PC-3 (cell line): ENCODE results near the gene MBD6. TPM values are rescaled to one million over a fixed set of nuclear protein-coding genes. Genes with fewer than 3 reads are reported as not detected.

ENCODE experiments used
- ATAC-seq: fragments of 200-7000 bp; cut with Tn5 transposase; 2 replicates; pipeline ENCODE4 v1.9.1; 2020; ENCODE audit warnings: mild to moderate bottlenecking, moderate library complexity
- BruUV-seq: library from RNA; stranded (reverse); fragments of 400-500 nt; replicated peaks from 2 replicates; lab custom pipeline; 2021; lab: Mats Ljungman, UMichigan
- CTCF ChIA-PET: fragments of 300-600 bp; sonication (Branson Sonifier 250); formaldehyde crosslinking; loops from one replicate; lab custom pipeline; 2022; ENCODE audit warnings: antibody characterized with exemption; lab: Charles Lee
- POLR2A ChIA-PET: fragments of 300-600 bp; sonication (Branson Sonifier 250); formaldehyde crosslinking; loops from one replicate; lab custom pipeline; 2022; ENCODE audit warnings: antibody characterized with exemption; ENCODE audit not compliant: unreplicated experiment; lab: Charles Lee
- DNase-seq: peaks from one replicate; pipeline ENCODE4 v3.0.0-alpha.2; 2015
- H2AFZ ChIP-seq: fragments of 300-600 bp; sonication (generic); 2 replicates; pipeline ENCODE4 v1.6.0; 2016; ENCODE audit warnings: antibody characterized with exemption, low read length
- H3F3A ChIP-seq: fragments of 300-600 bp; sonication (generic); one replicate; pipeline ENCODE4 v1.6.0; 2017; ENCODE audit warnings: antibody characterized with exemption, low read length, control low read depth, mild to moderate bottlenecking; ENCODE audit not compliant: unreplicated experiment
- H3K27ac ChIP-seq: fragments of 300-600 bp; sonication (generic); 2 replicates; pipeline ENCODE4 v1.5.1; 2016; ENCODE audit warnings: mild to moderate bottlenecking, low read length
- H3K27me3 ChIP-seq: fragments of 300-600 bp; sonication (generic); 2 replicates; pipeline ENCODE4 v1.6.1; 2016; ENCODE audit warnings: low read length, mixed read lengths
- H3K36me3 ChIP-seq: fragments of 300-600 bp; sonication (generic); 2 replicates; pipeline ENCODE4 v1.6.1; 2016; ENCODE audit warnings: low read depth, mixed run types, low read length, mixed read lengths
- H3K4me1 ChIP-seq: fragments of 300-600 bp; sonication (generic); 2 replicates; pipeline ENCODE4 v1.5.1; 2016; ENCODE audit warnings: low read length; ENCODE audit not compliant: insufficient read depth
- H3K4me2 ChIP-seq: fragments of 300-600 bp; sonication (generic); 2 replicates; pipeline ENCODE4 v1.6.0; 2016; ENCODE audit warnings: low read length
- H3K4me3 ChIP-seq: fragments of 300-600 bp; sonication (generic); 2 replicates; pipeline ENCODE4 v1.5.1; 2016; ENCODE audit warnings: mild to moderate bottlenecking, low read length, mixed read lengths
- H3K79me2 ChIP-seq: fragments of 300-600 bp; sonication (generic); 2 replicates; pipeline ENCODE4 v1.6.1; 2017; ENCODE audit warnings: low read length, mixed read lengths
- H3K9ac ChIP-seq: fragments of 300-600 bp; sonication (generic); 2 replicates; pipeline ENCODE4 v1.6.0; 2016; ENCODE audit warnings: mild to moderate bottlenecking, low read length
- H3K9me2 ChIP-seq: fragments of 300-600 bp; sonication (generic); replicated peaks from 2 replicates; pipeline ENCODE4 v1.6.1; 2016; ENCODE audit warnings: mixed run types, low read length, mixed read lengths
- H3K9me3 ChIP-seq: fragments of 300-600 bp; sonication (generic); 2 replicates; pipeline ENCODE4 v1.6.1; 2016; ENCODE audit warnings: low read length, mixed read lengths
- H4K20me1 ChIP-seq: fragments of 300-600 bp; sonication (generic); 2 replicates; pipeline ENCODE4 v1.6.1; 2016; ENCODE audit warnings: low read length, mixed read lengths
- EZH2 ChIP-seq: fragments of 300-600 bp; sonication (generic); IDR thresholded peaks from one replicate; pipeline ENCODE4 v1.6.1; 2017; ENCODE audit warnings: antibody characterized with exemption, mild to moderate bottlenecking, low read length; ENCODE audit not compliant: unreplicated experiment
- EZH2phosphoT487 ChIP-seq: fragments of 300-600 bp; sonication (generic); IDR thresholded peaks from 2 replicates; pipeline ENCODE4 v1.6.1; 2018; ENCODE audit warnings: mild to moderate bottlenecking, antibody characterized with exemption, low read length, borderline replicate concordance
- intact Hi-C: fragments of 100-400 bp; cut with micrococcal nuclease; formaldehyde crosslinking; loops from 2 replicates; pipeline ENCODE4 v1.9.0; 2023
- microRNA-seq: library from miRNA; unstranded; fragments of <30 nt; microRNA quantifications from one replicate; pipeline ENCODE4 v1.1.0, GENCODE V29; 2020; ENCODE audit not compliant: unreplicated experiment
- total RNA-seq: library from RNA; depleted of rRNA; stranded (reverse); fragments of >200 nt; gene quantifications from 2 replicates; pipeline ENCODE4 v1.2.3, GENCODE V29; 2014; rRNA removed
- TF ChIP-seq, protein P1 (sequence below): fragments of 300-600 bp; sonication (generic); conservative IDR thresholded peaks from 2 replicates; pipeline ENCODE4 v1.5.1; 2017; ENCODE audit warnings: antibody characterized with exemption, low read depth, mild to moderate bottlenecking, low read length

MBD6 gene
- total RNA-seq, 1 experiment from 2014 or later, result 13.2 TPM

DNA sequence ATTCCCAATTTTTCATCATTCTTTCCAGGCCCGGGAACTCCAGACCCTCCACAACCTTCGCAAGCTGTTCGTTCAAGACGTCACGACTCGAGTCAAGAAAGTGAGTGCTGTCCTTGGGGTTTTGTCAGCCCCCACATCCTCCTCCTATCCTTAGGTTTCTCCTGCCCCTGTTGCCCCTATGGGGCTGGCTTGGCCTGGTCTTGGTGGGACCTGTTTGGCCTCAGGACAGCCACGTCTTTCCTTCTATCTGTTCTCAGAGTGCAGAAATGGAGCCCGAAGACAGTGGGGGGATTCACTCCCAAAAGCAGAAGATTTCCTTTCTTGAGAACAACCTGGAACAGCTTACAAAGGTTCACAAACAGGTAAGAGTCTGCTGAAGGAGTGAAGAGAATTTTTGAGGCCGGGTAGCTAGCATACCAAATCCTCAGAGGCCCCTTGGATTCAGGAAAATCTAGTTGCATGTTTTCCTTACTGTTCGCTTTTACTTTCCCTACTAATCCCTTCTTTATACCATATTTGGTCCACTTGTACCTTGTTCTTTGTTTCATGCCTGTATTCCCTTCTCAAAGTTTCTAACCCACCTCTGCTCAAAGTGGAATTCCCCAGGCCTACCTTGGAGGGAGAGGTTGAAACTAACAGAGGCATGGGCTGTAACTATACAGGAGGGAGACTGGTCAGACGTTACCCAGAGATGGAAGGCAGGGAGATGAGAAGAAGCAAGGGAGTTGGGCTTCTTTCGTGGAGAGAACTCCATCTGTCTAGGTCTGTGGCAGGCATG lies 55.5 kb downstream of the MBD6 start:
- Histone ChIP-seq H3K9me2 (no peaks in the 10 kb centered on the region), H3K79me2 (no peaks in the 10 kb centered on the region), H3K4me3 (no peak overlapping the region), H3F3A (no peaks in the 10 kb centered on the region), H2AFZ (no peak overlapping the region), H3K27me3 (no peaks in the 10 kb centered on the region), H3K27ac (no peak overlapping the region), H3K9ac (no peak overlapping the region), H4K20me1 (no peaks in the 10 kb centered on the region), H3K4me2 (no peak overlapping the region), H3K36me3 (no peaks in the 10 kb centered on the region), H3K9me3 (no peaks in the 10 kb centered on the region), H3K4me1 (peaks cover 9% of the 10 kb centered on the region)
- no peak for TF ChIP-seq EZH2
- TF ChIP-seq, protein P1, sequence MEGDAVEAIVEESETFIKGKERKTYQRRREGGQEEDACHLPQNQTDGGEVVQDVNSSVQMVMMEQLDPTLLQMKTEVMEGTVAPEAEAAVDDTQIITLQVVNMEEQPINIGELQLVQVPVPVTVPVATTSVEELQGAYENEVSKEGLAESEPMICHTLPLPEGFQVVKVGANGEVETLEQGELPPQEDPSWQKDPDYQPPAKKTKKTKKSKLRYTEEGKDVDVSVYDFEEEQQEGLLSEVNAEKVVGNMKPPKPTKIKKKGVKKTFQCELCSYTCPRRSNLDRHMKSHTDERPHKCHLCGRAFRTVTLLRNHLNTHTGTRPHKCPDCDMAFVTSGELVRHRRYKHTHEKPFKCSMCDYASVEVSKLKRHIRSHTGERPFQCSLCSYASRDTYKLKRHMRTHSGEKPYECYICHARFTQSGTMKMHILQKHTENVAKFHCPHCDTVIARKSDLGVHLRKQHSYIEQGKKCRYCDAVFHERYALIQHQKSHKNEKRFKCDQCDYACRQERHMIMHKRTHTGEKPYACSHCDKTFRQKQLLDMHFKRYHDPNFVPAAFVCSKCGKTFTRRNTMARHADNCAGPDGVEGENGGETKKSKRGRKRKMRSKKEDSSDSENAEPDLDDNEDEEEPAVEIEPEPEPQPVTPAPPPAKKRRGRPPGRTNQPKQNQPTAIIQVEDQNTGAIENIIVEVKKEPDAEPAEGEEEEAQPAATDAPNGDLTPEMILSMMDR, result no peak
- TF ChIP-seq EZH2phosphoT487, result no peak
- CTCF ChIA-PET, result no interaction called here
- no TSS peak for BruUV-seq
- ATAC-seq, result no peak
- POLR2A ChIA-PET, result no interaction called here
- DNase-seq, result no peak
- intact Hi-C loops, result no loop called here

DNA sequence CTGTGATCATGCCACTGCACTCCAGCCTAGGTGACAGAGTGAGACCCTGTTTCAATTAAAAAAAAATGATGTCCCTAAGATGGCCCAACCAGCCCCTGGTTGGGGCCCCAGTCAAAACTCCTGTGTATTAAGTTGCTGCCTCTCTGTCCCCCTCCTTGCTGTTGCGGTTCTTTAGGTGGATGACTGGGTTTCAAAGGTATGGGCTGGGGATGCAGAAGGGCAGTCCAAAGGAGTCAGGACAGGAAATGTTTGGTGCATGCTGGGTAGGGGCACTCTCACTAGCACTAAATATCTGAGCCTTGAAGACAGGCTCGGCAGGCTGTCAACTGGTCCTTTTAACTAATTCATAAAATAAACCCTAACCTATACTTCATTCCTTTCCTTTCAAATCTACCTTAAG lies 56.4 kb downstream of the MBD6 start:
- intact Hi-C loops, result no loop called here
- Histone ChIP-seq H3F3A (no peaks in the 10 kb centered on the region), H3K36me3 (no peaks in the 10 kb centered on the region), H3K4me2 (no peak overlapping the region), H4K20me1 (no peaks in the 10 kb centered on the region), H3K4me3 (no peak overlapping the region), H3K9me3 (no peaks in the 10 kb centered on the region), H3K9ac (no peak overlapping the region), H3K4me1 (peaks cover 9% of the 10 kb centered on the region), H3K9me2 (no peaks in the 10 kb centered on the region), H3K27me3 (no peaks in the 10 kb centered on the region), H3K27ac (no peak overlapping the region), H2AFZ (no peak overlapping the region), H3K79me2 (no peaks in the 10 kb centered on the region)
- no peak for TF ChIP-seq EZH2
- TF ChIP-seq, protein P1, result no peak
- TF ChIP-seq EZH2phosphoT487, result no peak
- no TSS peak for BruUV-seq
- DNase-seq (no peak), ATAC-seq (no peak)
- ChIA-PET POLR2A (no interaction called here), CTCF (no interaction called here)

Small RNA genes within 50 kb of the gene (microRNA-seq; reads per million reads assigned to microRNA genes)
- gene MIR616, result 0.75 reads per million
- 0.75 reads per million for gene MIR6758

Other genes starting within 250 kb of the MBD6 start
- 14.0 and 15.7 TPM in 2 replicates for gene R3HDM2, start 91.8 kb upstream of the MBD6 start, total RNA-seq
- not detected in 2 replicates for gene INHBC, start 88.0 kb upstream of the MBD6 start, total RNA-seq
- gene INHBE, start 67.5 kb upstream of the MBD6 start, total RNA-seq, result not detected in 2 replicates
- gene GLI1, start 63.0 kb upstream of the MBD6 start, total RNA-seq, result 3.0 TPM in 1 of 2 replicates, not detected in the other
- gene ARHGAP9, start 43.0 kb upstream of the MBD6 start, total RNA-seq, result not detected in 2 replicates
- 209 and 210 TPM in 2 replicates for gene MARS1, start 34.8 kb upstream of the MBD6 start, total RNA-seq
- 27.4 and 33.1 TPM in 2 replicates for gene DDIT3, start 2.3 kb upstream of the MBD6 start, total RNA-seq
- gene DCTN2, start 24.4 kb downstream of the MBD6 start, total RNA-seq, result 88.5 and 96.4 TPM in 2 replicates
- not detected in 2 replicates for gene KIF5A, start 27.2 kb downstream of the MBD6 start, total RNA-seq
- 83.6 and 88.6 TPM in 2 replicates for gene PIP4K2C, start 68.4 kb downstream of the MBD6 start, total RNA-seq
- gene DTX3, start 82.0 kb downstream of the MBD6 start, total RNA-seq, result 11.9 and 15.9 TPM in 2 replicates
- 10.0 and 18.1 TPM in 2 replicates for gene ARHGEF25, start 88.6 kb downstream of the MBD6 start, total RNA-seq
- 39.0 and 42.3 TPM in 2 replicates for gene B4GALNT1, start 110.4 kb downstream of the MBD6 start, total RNA-seq
- gene OS9, start 171.3 kb downstream of the MBD6 start, total RNA-seq, result 145 and 223 TPM in 2 replicates
- gene AGAP2, start 215.9 kb downstream of the MBD6 start, total RNA-seq, result 0.23 and 0.40 TPM in 2 replicates
- 18.9 and 20.3 TPM in 2 replicates for gene TSPAN31, start 222.2 kb downstream of the MBD6 start, total RNA-seq
- gene CDK4, start 229.5 kb downstream of the MBD6 start, total RNA-seq, result 212 and 229 TPM in 2 replicates
- 9.3 and 13.4 TPM in 2 replicates for gene MARCHF9, start 232.3 kb downstream of the MBD6 start, total RNA-seq
- 8.1 and 8.6 TPM in 2 replicates for gene CYP27B1, start 244.3 kb downstream of the MBD6 start, total RNA-seq
- gene METTL1, start 249.3 kb downstream of the MBD6 start, total RNA-seq, result 25.2 and 29.8 TPM in 2 replicates
- gene EEF1AKMT3, start 249.8 kb downstream of the MBD6 start, total RNA-seq, result 5.4 and 9.3 TPM in 2 replicates